A673 (cell line): Measurements from ENCODE around the gene COPS9. TPM values are rescaled to one million over a fixed set of nuclear protein-coding genes. Genes with fewer than 3 reads are reported as not detected.

ENCODE experiments used
- BruUV-seq: library from RNA; stranded (reverse); fragments of 400-500 nt; replicated peaks from 2 replicates; lab custom pipeline; 2021; lab: Mats Ljungman, UMichigan
- CTCF ChIA-PET: fragments of 300-600 bp; sonication (Branson Sonifier 250); formaldehyde crosslinking; loops from one replicate; lab custom pipeline; 2022; ENCODE audit warnings: antibody characterized with exemption; lab: Charles Lee
- POLR2A ChIA-PET: fragments of 300-600 bp; sonication (Branson Sonifier 250); formaldehyde crosslinking; loops from one replicate; lab custom pipeline; 2022; ENCODE audit warnings: antibody characterized with exemption; ENCODE audit not compliant: low non-redundant PET; lab: Charles Lee
- DNase-seq: peaks from one replicate; pipeline ENCODE4 v3.0.0-alpha.2; 2015; ENCODE audit warnings: low spot score
- H3K27ac ChIP-seq: fragments of 200-600 bp; sonication (generic); 2 replicates; pipeline ENCODE4 v1.5.1; 2016; ENCODE audit warnings: mixed run types, low read depth, mild to moderate bottlenecking, mixed read lengths, antibody characterized with exemption, low read length; ENCODE audit not compliant: poor library complexity, severe bottlenecking
- H3K27me3 ChIP-seq: fragments of 200-600 bp; sonication (generic); replicated peaks from 2 replicates; pipeline ENCODE4 v1.6.1; 2017; ENCODE audit warnings: mixed run types, low read depth, mild to moderate bottlenecking, mixed read lengths, antibody characterized with exemption, low read length; ENCODE audit not compliant: insufficient read depth, poor library complexity
- H3K36me3 ChIP-seq: fragments of 200-600 bp; sonication (generic); 2 replicates; pipeline ENCODE4 v1.6.1; 2016; ENCODE audit warnings: mixed run types, mild to moderate bottlenecking, mixed read lengths, antibody characterized with exemption, low read length; ENCODE audit not compliant: insufficient read depth, poor library complexity, severe bottlenecking
- H3K4me1 ChIP-seq: fragments of 200-600 bp; sonication (generic); 2 replicates; pipeline ENCODE4 v1.6.1; 2017; ENCODE audit warnings: mixed run types, mild to moderate bottlenecking, mixed read lengths, antibody characterized with exemption, low read length; ENCODE audit not compliant: insufficient read depth, poor library complexity, severe bottlenecking
- H3K4me3 ChIP-seq: fragments of 200-600 bp; sonication (generic); 2 replicates; pipeline ENCODE4 v1.5.1; 2016; ENCODE audit warnings: low read depth, mixed run types, mild to moderate bottlenecking, mixed read lengths, low read length; ENCODE audit not compliant: poor library complexity, severe bottlenecking
- H3K9me3 ChIP-seq: fragments of 200-600 bp; sonication (generic); 2 replicates; pipeline ENCODE4 v1.6.1; 2016; ENCODE audit warnings: mixed run types, low read depth, mild to moderate bottlenecking, mixed read lengths, antibody characterized with exemption, low read length; ENCODE audit not compliant: poor library complexity, severe bottlenecking
- EZH2 ChIP-seq: fragments of 200-600 bp; sonication (generic); IDR thresholded peaks from 2 replicates; pipeline ENCODE4 v1.6.1; 2017; ENCODE audit warnings: borderline replicate concordance, low read depth, mild to moderate bottlenecking, mixed read lengths, antibody characterized with exemption, low read length; ENCODE audit not compliant: poor library complexity, severe bottlenecking
- intact Hi-C: fragments of 100-400 bp; cut with micrococcal nuclease; formaldehyde crosslinking; loops from one replicate; pipeline ENCODE4 v1.10.0; 2022; ENCODE audit not compliant: unreplicated experiment
- total RNA-seq: library from RNA; stranded (reverse); gene quantifications from 2 replicates; pipeline ENCODE4 v1.2.3, GENCODE V29; 2021
- TF ChIP-seq, protein P1 (sequence below): fragments of 300-800, 200-600 bp; sonication (generic); conservative IDR thresholded peaks from 2 replicates; pipeline ENCODE4 v1.5.1; 2017; ENCODE audit warnings: low read depth, mild to moderate bottlenecking, antibody characterized with exemption, low read length, moderate library complexity, mixed read lengths

COPS9 gene
- total RNA-seq, 1 experiment from 2014 or later, result 136 TPM

DNA sequence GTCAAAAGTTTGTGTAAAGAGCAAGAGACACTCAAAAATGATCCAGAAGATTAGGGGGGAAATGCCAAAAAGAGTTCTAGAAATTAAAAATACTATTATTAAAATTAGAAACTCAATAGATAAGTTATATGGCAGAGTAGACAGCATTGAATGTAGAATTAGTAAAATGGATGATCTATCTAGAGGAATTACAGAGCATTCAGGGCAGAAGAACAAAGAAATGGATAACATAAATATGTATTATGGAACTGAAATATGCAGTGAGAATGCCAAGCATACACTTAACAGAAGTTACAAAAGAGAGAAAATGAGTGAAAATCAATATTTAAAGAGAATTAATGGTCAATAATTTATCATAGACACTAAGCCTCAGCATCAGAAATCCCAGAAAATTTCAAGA lies 49.5 kb downstream of the COPS9 start:
- H3K9me3 ChIP-seq, result peaks cover 16% of the 10 kb centered on the region
- TF ChIP-seq EZH2, result no peak
- TF ChIP-seq, protein P1, sequence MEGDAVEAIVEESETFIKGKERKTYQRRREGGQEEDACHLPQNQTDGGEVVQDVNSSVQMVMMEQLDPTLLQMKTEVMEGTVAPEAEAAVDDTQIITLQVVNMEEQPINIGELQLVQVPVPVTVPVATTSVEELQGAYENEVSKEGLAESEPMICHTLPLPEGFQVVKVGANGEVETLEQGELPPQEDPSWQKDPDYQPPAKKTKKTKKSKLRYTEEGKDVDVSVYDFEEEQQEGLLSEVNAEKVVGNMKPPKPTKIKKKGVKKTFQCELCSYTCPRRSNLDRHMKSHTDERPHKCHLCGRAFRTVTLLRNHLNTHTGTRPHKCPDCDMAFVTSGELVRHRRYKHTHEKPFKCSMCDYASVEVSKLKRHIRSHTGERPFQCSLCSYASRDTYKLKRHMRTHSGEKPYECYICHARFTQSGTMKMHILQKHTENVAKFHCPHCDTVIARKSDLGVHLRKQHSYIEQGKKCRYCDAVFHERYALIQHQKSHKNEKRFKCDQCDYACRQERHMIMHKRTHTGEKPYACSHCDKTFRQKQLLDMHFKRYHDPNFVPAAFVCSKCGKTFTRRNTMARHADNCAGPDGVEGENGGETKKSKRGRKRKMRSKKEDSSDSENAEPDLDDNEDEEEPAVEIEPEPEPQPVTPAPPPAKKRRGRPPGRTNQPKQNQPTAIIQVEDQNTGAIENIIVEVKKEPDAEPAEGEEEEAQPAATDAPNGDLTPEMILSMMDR, result no peak
- no peaks in the 10 kb centered on the region for H3K4me1 ChIP-seq
- intact Hi-C loops, result no loop called here
- POLR2A ChIA-PET, result no interaction called here
- no TSS peak for BruUV-seq
- DNase-seq, result no peak
- no peak overlapping the region for H3K4me3 ChIP-seq
- H3K36me3 ChIP-seq, result no peaks in the 10 kb centered on the region
- CTCF ChIA-PET, result no interaction called here
- peaks cover 59% of the 10 kb centered on the region for H3K27me3 ChIP-seq
- H3K27ac ChIP-seq, result no peak overlapping the region

Other genes with a start within 250 kb of the COPS9 start
- gene NDUFA10, start 111.0 kb downstream of the COPS9 start, total RNA-seq, result 153 and 164 TPM in 2 replicates
- not detected in 2 replicates for gene OR6B2, start 105.9 kb downstream of the COPS9 start, total RNA-seq
- gene OR6B3, start 82.8 kb downstream of the COPS9 start, total RNA-seq, result not detected in 2 replicates
- not detected in 2 replicates for gene OTOS, start 4.4 kb upstream of the COPS9 start, total RNA-seq